Cortex of kidney (tissue), 1 donor: Measurements from ENCODE around the gene PTMA.
"Not testable (repeated sequence)": the region's sequence is repeated elsewhere in the genome, so short reads cannot be mapped to it uniquely, and the experiment has no call there.

Experiments
- DNase-seq: peaks from one replicate; lab custom pipeline; 2025; lab: John Stamatoyannopoulos, UW

PTMA gene

DNA sequence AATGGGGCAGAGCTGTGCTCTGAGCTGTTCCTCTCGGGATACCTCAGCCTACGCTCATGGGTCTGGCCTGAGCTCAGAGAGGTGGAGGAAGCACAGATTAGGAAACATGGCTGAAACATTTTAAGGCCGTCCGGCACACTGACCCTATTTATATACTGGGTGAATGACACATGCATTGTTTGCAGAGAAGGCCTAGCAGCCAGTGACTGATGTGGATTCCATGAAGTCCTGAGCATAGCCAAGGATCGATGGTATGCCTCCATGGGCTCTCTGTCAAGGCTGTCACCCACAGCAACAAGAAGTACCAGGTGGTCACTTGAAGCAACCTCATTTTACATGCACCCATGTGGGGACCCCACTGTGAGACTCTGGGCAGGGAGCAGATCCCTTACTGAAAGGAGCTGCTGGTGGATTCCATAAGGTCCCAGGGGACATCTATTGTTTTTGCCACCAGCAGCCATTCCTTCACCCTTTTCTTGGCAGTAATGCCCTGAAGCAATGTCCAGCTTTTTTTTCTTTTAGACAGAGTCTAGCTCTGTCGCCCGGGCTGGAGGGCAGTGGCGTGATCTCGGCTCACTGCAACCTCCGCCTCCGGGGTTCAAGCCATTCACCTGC, 8.4 kb downstream of the PTMA start:
- no peak for DNase-seq

DNA sequence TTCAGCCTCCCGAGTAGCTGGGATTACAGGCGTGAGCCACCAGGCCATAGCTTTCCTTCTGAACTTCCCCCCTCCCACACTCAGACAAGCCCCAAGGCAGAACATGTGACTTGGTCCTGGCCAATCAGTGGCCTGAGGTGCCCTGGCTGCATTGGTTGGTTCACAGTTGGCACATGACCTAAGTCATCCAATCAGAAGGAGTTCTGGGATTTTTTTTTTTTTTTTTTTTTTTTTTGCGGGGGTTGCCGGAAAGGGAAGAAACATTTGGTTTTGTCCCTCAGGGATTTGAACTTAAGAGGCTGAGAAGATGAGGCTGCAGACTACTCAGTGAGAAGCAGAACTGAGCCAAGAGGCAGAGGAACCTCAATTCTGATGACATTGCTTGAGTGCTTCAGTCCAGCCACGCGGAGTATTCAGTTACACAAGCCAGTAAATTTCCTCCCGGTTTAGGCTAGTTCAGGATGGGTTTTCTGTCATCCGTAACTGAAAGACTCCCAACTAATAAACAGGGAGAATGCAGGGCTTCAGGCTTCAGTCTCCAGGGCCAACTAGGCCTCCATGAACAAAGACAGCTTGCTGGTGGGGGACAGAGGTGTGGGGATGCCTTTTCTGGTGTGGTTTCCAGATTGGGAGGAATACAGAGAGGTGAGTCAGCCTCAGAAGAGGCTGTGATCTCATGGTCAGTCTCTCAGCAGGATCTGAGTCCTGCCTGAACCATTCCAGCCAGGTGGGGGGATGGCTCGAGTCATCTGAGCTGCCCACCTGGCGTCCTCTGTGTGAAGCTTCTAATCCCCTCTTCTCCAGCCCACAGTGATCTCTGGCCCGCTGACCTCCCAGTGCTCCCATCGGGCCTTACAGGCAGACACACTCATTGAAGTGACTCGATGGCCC, 9.2 kb downstream of the PTMA start:
- DNase-seq = no peak

DNA sequence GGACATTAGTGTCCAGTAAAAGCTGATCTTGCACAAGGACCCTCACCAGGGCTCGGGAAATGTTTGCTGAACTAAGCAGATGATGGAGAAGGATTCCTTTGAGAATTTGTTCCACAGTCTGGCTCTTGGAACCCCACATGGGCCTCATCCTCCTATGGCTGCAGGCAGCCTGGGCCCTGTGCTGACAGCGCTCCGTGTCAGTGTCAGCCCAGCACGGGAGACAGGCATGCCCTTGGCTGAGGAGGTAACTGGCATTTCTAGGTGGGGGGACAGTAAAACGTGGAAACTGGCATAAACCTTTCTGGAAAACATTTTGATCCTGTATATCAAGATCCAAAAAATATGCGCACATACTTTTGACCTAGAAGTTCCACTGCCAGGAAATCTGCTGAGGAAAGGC, 10.5 kb downstream of the PTMA start:
- no peak for DNase-seq

DNA sequence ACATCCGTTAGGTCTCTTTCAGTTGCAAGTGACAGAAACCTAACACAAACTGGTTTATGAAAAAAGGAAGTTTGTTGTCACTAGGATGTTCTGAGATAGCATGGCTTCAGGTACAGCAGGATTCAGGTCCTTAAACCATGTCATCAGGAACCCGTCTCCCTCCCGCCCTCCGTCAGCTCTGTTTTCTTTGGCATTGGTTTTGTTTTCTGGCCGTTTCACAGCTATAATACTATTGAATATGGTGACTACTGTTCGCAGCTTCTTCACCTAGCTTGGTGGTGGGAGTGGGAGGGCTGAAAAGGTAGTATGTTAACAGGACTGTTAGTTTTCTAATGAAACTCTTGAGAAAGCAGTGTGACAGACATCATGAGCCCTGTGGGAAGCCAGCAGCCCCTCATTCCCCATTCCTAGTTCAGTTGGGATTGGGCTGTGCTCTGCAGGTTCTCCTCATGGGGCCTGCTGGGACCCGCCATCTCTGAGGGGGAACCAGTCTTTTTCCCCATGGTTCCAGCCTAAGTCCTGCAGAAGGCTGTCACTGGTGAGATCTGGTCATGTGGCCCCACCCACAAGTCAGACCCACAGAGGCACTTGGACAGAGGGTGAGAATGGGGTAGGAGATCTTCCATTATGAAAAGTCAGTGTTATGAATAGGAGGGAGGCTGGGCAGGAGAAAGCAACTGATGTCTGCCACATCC, 12.1 kb downstream of the PTMA start:
- DNase-seq = no peak

DNA sequence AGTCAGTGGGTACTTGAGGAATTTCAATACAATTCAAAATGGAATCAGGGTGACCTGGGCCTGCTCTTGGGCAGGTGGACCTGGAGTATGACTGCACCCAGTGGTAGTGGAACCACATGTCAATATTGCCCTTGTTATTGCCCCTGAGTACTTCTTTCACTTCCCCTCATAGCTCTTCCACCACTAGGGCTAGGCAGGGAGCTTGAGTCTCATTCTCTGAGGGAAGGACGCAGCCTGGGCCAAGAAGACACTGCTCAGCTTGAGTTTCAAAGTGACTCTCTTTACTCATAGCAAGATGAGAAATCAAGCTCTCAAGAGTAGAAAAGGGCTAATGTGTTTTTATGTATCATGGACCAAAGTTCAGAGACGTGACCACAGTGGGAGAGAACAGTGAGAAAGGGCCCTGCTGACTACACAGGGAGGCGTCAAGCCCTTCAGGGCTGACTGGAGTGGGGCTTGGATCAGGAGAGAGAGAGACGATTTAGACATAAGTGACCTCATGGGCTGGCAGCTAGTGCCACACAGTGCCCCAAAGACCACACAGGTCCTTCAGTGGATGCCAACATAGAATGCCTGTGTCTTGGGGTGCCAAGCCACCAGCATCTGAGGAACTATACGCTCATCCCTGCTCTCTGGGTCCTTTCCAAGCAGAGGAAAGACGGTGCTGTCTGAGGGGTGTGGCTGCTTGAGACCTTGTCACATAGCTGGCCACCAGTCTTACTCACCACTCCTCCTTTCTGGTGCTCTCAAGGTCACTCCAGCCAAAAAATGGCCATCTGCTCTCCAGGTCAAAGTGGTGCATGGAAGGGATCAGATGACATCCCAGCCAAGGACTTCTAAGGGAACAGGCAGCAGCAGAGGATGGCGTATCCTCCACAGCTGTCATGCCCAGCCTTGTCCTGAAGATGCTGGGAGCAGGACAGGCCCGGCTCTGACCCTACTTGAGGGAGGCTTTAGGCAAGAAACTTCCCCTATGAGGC, 13.0 kb downstream of the PTMA start:
- no peak for DNase-seq

DNA sequence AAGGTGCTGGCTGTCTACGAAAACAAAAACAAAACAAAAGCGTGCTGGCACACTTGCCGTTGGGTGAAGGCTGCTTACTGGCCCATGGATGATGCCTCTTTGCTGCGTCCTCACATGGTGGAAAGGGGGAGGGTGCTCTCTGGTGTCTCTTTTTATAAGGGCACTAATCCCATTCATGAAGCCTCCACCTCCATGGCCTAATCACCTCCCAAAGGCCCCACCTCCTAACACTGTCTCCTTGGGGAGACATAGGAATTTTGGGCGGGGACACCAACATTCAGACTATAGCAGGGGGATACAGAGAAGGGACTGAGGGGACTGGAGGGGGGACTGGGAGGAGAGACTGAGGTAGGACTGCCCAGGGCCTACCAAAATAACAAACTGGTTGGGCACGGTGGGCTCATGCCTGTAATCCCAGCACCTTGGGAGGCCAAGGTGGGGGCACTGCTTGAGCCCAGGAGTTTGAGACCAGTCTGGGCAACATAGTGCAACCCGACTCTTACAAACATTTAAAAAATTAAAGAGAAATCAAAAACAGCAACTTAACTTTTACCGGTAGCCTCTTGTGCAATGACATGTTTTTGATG, 14.5 kb downstream of the PTMA start:
- DNase-seq = no peak

DNA sequence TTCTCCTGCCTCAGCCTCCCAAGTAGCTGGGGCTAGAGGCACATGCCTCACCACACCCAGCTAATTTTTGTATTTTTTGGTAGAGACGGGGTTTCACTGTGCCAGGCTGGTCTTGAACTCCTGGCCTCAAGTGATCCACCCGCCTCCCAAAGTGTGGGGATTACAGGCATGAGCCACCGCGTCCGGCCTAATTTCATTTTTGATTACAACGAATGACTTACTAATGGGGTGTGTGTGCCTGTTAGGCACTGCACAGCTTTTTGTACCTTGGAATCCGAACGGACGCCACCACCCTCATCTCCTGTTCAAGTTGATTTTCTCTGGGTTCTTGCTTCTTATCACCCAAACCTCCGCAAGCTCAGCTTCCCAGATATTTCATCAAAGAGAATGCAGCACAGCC, 17.2 kb downstream of the PTMA start:
- DNase-seq = no peak

DNA sequence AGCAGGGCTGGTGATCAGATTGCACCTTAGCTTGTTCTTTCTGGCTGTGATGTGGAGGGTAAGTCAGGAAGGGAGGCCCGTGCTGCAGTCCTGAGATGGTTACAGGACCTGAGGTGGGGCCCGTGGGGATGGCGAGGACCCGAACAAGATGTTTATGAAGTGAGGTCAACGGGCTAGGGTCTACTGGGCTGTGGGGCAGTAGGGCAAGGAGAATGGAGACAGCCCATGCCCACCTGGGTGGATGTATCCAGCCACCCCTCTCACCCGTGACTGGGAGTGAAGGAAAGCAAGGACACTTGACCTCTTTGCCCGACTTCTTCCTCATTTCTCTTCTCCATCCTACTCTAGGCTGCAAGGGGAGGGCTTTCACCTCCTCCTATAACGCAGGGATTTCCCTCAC, 18.0 kb downstream of the PTMA start:
- no peak for DNase-seq

DNA sequence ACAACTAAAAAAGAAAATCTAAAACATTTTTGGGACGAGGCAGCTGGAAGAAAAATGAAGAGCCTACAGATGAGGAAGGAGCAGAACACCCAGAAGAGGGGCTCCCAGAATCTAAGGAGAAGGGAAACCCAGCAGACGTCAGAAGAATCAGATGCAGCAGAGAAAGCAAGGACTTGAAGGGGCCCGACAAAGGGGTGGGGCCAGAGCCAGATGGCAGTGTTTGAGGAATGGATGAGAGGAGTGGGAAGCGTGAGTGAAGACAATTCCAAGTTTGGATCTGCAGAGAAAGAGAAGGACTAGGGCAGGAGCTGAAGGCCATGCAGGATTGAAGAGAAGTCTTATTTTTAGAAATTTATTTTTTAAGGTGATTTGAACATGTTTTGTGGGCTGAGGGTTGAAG, 19.3 kb downstream of the PTMA start:
- no peak for DNase-seq

DNA sequence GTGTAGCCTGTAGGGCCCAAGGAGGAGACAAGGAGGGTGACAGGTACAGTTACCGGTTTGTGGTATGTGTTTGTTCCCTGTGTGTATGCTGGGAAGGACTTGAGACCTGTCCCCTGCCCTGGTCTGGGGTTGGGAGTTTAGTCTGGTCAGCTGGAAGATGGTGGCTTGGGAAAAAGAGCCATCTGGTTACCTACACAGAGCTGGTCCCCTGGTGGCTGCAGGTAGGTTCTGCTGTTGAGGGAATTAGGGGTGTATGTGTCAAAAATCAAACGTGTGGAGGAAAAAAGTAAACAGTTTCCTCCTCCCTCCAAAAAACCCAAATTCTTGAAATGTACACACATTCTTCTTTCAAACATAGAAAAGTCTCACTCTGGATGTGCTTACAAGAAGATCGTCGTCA, 24.3 kb downstream of the PTMA start:
- DNase-seq = no peak

DNA sequence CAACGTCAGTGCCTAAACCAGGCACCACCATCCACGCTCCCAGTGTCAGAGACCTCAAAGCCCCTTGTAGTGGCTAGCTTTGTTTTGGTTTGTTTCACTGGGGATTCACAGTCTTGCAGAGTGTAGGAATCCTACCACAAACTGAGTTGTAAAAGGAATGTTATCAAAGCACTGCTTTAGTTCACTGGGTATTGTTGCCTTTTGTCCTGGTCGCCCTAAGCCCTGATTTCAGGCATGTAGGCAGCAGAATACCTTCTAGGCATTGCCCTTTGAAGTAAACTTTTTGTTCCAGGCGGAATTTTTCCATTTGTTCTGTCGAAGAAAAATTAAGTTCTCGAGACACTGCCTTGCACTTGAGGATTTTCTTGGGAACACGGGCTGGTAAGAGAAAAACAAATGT, 29.4 kb downstream of the PTMA start:
- DNase-seq = no peak

DNA sequence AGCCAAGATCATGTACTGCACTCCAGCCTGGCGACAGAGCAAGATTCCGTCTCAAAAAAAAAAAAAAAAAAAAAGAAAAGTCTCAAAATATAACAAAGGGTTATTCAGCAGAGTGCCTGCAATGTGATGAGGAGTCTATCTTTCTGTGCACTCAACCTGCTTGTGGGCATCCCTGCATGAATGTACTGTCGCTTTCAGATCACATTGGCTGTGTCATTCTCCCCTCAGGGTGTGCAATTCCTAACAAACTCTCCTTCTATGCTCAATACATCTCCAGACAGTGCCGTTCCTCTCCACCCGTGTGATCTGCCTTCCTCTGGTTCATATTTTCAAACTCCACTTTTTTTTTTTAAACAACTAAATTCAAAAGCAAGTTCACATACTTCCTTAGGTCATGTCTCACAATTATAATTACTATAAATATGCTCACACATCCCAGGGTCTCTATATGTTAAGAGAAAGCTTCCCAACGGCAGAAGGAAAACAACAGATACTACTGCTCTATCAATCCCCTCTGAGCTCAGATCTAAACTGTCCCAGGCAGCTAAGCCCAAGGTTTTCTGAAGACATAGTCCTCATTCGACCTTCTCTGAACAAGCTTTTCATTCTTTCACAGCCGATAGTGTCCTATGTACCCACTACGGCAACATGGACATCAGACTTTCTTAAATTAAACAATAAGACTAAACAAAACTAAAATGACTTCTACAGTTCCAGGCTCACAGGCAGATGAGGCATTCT, 35.2 kb downstream of the PTMA start:
- DNase-seq = no peak

DNA sequence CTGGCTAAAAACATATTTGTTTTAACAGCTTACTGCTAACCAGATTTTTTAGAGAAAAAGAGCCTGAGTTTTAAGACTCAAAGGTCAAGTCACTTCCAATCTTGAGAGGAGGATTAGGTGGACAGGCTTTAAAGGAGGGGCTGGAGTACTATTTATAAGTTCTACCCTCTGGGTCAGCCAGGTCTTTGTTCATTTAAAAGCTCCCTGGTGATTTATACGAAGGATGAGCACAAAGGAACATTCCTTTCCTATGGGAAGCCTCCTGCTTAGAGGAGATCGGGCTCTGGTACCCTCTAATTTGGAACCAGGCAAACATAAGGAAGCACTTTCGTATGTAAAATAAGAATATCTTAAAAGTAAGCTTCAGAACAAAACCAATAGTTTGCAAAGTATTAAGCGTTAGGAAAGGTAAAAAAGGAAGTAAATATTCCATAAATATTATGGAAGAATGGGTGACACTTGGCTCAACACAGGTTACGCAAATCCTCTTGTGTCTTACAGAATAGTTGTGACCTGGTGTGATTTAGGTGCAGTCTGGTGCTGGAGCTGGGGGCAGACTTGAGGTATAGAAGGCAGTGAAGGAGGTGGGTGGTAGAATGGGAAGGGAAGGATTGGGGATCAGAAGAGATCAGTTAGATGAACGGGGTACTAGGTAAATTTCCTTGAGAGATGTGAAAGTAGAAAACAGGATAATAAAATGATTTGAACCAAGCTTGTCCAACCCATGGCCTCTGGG, 37.1 kb downstream of the PTMA start:
- no peak for DNase-seq

DNA sequence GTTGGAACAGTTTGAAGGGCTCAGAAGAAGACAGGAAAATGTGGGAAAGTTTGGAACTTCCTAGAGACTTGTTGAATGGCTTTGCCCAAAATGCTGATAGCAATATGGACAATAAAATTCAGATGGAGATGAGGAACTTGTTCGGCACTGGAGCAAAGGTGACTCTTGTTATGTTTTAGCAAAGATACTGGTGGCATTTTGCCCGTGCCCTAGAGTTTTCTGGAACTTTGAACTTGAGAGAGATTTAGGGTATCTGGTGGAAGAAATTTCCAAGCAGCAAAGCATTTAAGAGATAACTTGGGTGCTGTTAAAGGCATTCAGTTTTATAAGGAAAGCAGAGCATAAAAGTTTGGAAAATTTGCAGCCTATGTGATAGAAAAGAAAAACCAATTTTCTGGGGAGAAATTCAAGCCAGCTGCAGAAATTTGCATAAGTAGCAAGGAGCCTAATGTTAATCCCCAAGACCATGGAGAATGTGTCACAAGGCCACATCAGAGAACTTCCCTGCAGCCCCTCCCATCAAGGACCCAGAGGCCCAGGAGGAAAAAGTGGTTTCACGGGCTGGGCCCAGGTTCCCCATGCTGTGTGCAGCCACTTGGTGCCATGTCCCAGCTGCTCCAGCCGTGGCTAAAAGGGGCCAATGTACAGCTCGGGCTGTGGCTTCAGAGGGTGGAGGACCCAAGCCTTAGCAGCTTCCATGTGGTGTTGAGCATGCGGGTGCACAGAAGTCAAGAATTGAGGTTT, 40.0 kb downstream of the PTMA start:
- not testable (repeated sequence) for DNase-seq

DNA sequence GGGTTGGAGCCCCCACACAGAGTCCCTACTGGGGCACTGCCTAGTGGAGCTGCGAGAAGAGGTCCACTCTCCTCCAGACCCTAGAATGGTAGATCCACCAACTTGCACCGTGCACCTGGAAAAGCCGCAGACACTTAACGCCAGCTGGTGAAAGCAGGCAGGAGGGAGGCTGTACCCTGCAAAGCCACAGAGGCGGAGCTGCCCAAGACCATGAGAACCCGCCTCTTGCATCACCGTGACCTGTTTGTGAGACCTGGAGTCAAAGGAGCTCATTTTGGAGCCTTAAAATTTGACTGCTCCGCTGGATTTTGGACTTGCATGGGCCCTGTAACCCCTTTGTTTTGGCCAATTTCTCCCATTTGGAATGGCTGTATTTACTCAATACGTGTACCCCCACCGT, 40.7 kb downstream of the PTMA start:
- not testable (repeated sequence) for DNase-seq

DNA sequence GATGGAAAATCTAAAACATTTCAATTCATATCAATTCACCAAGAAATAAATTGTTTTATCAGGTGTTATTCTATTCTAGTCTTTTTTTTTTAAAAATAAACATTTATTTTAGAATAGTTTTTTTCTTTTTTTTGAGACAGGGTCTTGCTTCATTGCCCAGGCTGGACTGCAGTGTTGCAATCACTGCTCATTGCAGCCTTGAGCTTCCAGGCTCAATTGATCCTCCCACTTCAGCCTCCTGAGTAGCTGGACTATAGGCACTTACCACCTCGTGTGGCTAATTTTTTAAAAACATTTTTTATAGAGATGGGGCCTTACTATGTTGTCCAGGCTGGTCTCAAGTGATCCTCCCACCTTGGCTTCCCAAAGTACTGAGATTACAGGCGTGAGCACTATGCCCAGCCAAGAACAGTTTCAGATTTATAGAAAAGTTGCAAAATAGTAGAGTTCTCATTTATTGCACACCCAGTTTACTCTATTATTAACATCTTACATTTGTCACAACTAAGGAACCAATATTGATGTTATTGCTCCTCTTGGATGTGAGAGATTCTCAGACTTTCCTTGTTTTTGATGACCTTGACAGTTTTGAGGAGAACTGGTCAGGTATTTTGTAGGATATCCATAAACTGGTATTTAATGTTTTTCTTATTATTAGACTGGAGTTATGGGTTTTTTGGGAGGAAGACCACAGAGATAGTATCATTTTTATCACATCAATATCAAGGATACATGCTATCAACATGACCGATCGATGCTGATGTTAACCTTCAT, 42.9 kb downstream of the PTMA start:
- no peak for DNase-seq

DNA sequence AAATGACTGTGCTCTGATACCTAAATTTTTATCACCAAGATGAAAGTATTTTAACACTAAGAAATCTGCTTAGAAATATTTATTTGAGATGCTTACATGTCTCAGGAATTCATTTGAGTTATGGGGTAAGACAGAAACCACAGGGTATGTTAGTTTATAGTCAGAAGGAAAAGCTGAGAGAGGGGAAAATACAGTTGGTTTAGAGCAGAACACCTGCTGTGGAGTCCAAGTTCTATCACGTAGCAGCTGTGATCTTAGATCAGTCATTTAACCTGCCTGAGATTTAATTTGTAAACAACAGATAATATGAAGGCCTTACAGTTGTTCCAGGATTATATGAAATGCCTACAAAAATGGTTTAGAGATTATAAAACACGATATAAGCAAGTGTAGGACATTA, 43.7 kb downstream of the PTMA start:
- no peak for DNase-seq

DNA sequence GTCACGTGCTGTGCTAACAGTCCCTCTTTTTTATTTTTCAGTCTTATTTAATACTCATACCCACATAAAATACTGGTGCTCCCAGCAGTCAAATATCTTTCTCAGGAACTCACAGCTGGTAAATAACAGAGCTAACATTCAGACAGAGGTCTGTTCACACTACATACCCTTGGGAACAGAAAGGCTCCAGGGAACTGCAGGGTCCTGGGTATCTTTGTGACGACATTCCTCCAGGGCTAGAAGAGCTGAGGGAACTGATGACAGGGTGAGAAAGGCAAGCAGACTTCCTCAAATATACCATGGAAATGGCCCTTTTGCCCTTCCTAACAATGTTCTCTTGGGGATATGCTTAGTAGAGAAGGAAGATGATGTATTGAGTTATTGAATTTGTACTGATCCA, 53.4 kb downstream of the PTMA start:
- no peak for DNase-seq
